B cell (primary cell): ENCODE data around the gene IGSF8. TPM values are rescaled to one million over a fixed set of nuclear protein-coding genes. Genes with fewer than 3 reads are reported as not detected.

Source experiments
- ATAC-seq: fragments of 200-7000 bp; cut with Tn5 transposase; one replicate; pipeline ENCODE4 v1.10.0; 2021; ENCODE audit warnings: low read depth, mild to moderate bottlenecking, moderate number of reproducible peaks, moderate library complexity
- CTCF ChIA-PET: fragments of 350-600 bp; sonication (Branson Sonifier 250); formaldehyde crosslinking; loops from one replicate; lab custom pipeline; 2021; ENCODE audit warnings: antibody characterized with exemption, inconsistent platforms; lab: Charles Lee
- POLR2A ChIA-PET: fragments of 350-600 bp; sonication (Branson Sonifier 250); formaldehyde crosslinking; loops from one replicate; lab custom pipeline; 2021; ENCODE audit warnings: antibody characterized with exemption; lab: Charles Lee
- DNase-seq: peaks from one replicate; pipeline ENCODE4 v3.0.0; 2013
- H2AFZ ChIP-seq: 2 replicates; pipeline ENCODE4 v1.6.1; 2012; ENCODE audit warnings: mild to moderate bottlenecking, low read depth, low read length; ENCODE audit not compliant: insufficient read depth, poor library complexity, severe bottlenecking
- H3K27ac ChIP-seq, 2 donors: 1 replicate in 1 of 2; 2 replicates in 1 of 2; pipeline ENCODE4 v1.5.1; 2012 to 2013; ENCODE audit warnings: low read length in 2 of 2, mild to moderate bottlenecking in 2 of 2, moderate library complexity in 1 of 2
- H3K27me3 ChIP-seq, 4 experiments: fragments of 200-600 bp in 1 of 4; sonication (generic) in 1 of 4; replicated peaks in 1 of 4; 1 replicate in 2 of 4; 2 replicates in 2 of 4; pipeline versions ENCODE4 v1.6.1 to v1.7.0; 2013 to 2016; ENCODE audit warnings: low read length in 3 of 4, mild to moderate bottlenecking in 2 of 4, mixed read lengths in 1 of 4, moderate library complexity in 1 of 4; ENCODE audit not compliant: insufficient read depth in 4 of 4, control insufficient read depth in 3 of 4; ENCODE audit errors: control extremely low read depth in 1 of 4
- H3K36me3 ChIP-seq, 2 experiments: replicated peaks in 1 of 2; 1 replicate in 1 of 2; 2 replicates in 1 of 2; pipeline versions ENCODE4 v1.6.1 to v1.7.1; 2013; ENCODE audit warnings: low read length in 1 of 2; ENCODE audit not compliant: insufficient read depth in 2 of 2, control insufficient read depth in 1 of 2; ENCODE audit errors: control extremely low read depth in 1 of 2, extremely low read depth in 1 of 2
- H3K4me1 ChIP-seq, 2 donors: fragments of 200-600 bp in 1 of 2; sonication (generic) in 1 of 2; 1 replicate in 1 of 2; 2 replicates in 1 of 2; pipeline versions ENCODE4 v1.5.1 to v1.6.1; 2013 to 2017; ENCODE audit warnings: low read length in 2 of 2; ENCODE audit not compliant: control insufficient read depth in 2 of 2, insufficient read depth in 2 of 2
- H3K4me2 ChIP-seq: replicated peaks from 2 replicates; pipeline ENCODE3; 2012; ENCODE audit warnings: mild to moderate bottlenecking, low read depth, low read length; ENCODE audit not compliant: poor library complexity, severe bottlenecking
- H3K4me3 ChIP-seq, 5 experiments: fragments of 200-600 bp in 1 of 5; sonication (generic) in 1 of 5; 1 replicate in 3 of 5; 2 replicates in 2 of 5; pipeline versions ENCODE4 v1.5.1 to v1.7.0; 2011 to 2016; ENCODE audit warnings: low read length in 4 of 5, mild to moderate bottlenecking in 4 of 5, low read depth in 2 of 5, control low read depth in 1 of 5, moderate library complexity in 1 of 5; ENCODE audit not compliant: insufficient read depth in 1 of 5; ENCODE audit errors: control extremely low read depth in 1 of 5, extremely low read depth in 1 of 5
- H3K79me2 ChIP-seq: fragments of 200-600 bp; sonication (generic); one replicate; pipeline ENCODE4 v1.6.0; 2016; ENCODE audit warnings: low read length; ENCODE audit not compliant: control insufficient read depth, insufficient read depth
- H3K9ac ChIP-seq: fragments of 200-600 bp; sonication (generic); 2 replicates; pipeline ENCODE4 v1.6.1; 2017; ENCODE audit warnings: mild to moderate bottlenecking, low read length, moderate library complexity
- H3K9me3 ChIP-seq, 3 donors: one replicate each; pipeline versions ENCODE4 v1.6.1 to v1.7.1; 2013; ENCODE audit warnings: low read length in 2 of 3; ENCODE audit not compliant: control insufficient read depth in 2 of 3, insufficient read depth in 1 of 3; ENCODE audit errors: control extremely low read depth in 1 of 3
- H4K20me1 ChIP-seq: 2 replicates; pipeline ENCODE4 v1.6.0; 2012; ENCODE audit warnings: mild to moderate bottlenecking, low read length; ENCODE audit not compliant: insufficient read depth, control insufficient read depth, poor library complexity, severe bottlenecking
- H3K27ac Mint-ChIP-seq: one replicate; pipeline ENCODE4 v1.8.0; 2021; ENCODE audit warnings: mixed read lengths
- H3K27me3 Mint-ChIP-seq: one replicate; pipeline ENCODE4 v1.8.0; 2021; ENCODE audit warnings: mixed read lengths
- H3K4me1 Mint-ChIP-seq: one replicate; pipeline ENCODE4 v1.8.0; 2021; ENCODE audit warnings: mixed read lengths
- H3K4me3 Mint-ChIP-seq: one replicate; pipeline ENCODE4 v1.8.0; 2021; ENCODE audit warnings: mixed read lengths
- H3K9me3 Mint-ChIP-seq: one replicate; pipeline ENCODE4 v1.8.0; 2022; ENCODE audit warnings: mixed read lengths; ENCODE audit not compliant: insufficient read depth
- CTCF ChIP-seq: fragments of 200-600 bp; IDR thresholded peaks from one replicate; pipeline ENCODE4 v1.8.0; 2022; ENCODE audit warnings: antibody characterized with exemption, mild to moderate bottlenecking
- EZH2 ChIP-seq: IDR thresholded peaks from 2 replicates; pipeline ENCODE4 v1.6.1; 2012; ENCODE audit warnings: borderline replicate concordance, low read depth, mild to moderate bottlenecking, moderate library complexity, low read length; ENCODE audit not compliant: insufficient read depth, poor library complexity, severe bottlenecking
- WGBS: methylation state at CpG from one replicate; pipeline ENCODE4 v1.1.5; 2013; ENCODE audit warnings: missing lambda C conversion rate; ENCODE audit not compliant: insufficient coverage; 5-methylcytosine and 5-hydroxymethylcytosine counted together
- intact Hi-C: fragments of 100-400 bp; cut with micrococcal nuclease; formaldehyde crosslinking; loops from one replicate; pipeline ENCODE4 v1.10.0; 2022
- polyA plus RNA-seq: library from polyadenylated mRNA; depleted of rRNA; stranded (reverse); fragments of >200 nt; gene quantifications from 2 replicates; pipeline ENCODE4 v1.2.3, GENCODE V29; 2012
- total RNA-seq, 2 donors: library from RNA; stranded (reverse); fragments of 120-200 nt in 1 of 2; gene quantifications; 1 replicate in 1 of 2; 2 replicates in 1 of 2; pipeline versions ENCODE4 v1.2.3 to v1.2.4, GENCODE V29; 2013 to 2022

Gene IGSF8
- total and polyA plus RNA-seq, 2 donors (not counting 1 experiment from before 2014, with no cell fraction given) = 37.2 to 56.0 TPM

GRCh38 chr1:160117300-160117699 lies 18.9 kb upstream of the IGSF8 start:
- no peaks in the 10 kb centered on the region for H3K4me1 ChIP-seq
- POLR2A ChIA-PET = no interaction called here
- Mint-ChIP-seq H3K4me1 (no peaks in the 10 kb centered on the region), H3K9me3 (no peaks in the 10 kb centered on the region), H3K4me3 (no peak overlapping the region), H3K27me3 (peaks cover 24% of the 10 kb centered on the region), H3K27ac (no peak overlapping the region)
- no peaks in the 10 kb centered on the region for H3K79me2 ChIP-seq
- CTCF ChIA-PET = interaction anchor here (1.0 to 2.2 kb wide), 2 partner anchors 32 to 76 kb away, joined by 5 to 6 read pairs; no protein-coding TSS in a partner anchor
- WGBS = no CpG with 5 or more reads among the region's 1 CpG
- DNase-seq (no peak), ATAC-seq (no peak)
- H3K27ac ChIP-seq = no peak overlapping the region
- no peak overlapping the region for H3K4me2 ChIP-seq
- H3K36me3 ChIP-seq = no peaks in the 10 kb centered on the region
- H2AFZ ChIP-seq = no peak overlapping the region
- H3K4me3 ChIP-seq = no peak overlapping the region
- H3K27me3 ChIP-seq = peaks cover 0 to 19% (median 4%) of the 10 kb centered on the region in 4 experiments
- H3K9me3 ChIP-seq = no peaks in the 10 kb centered on the region
- H4K20me1 ChIP-seq = no peaks in the 10 kb centered on the region
- no peak overlapping the region for H3K9ac ChIP-seq
- intact Hi-C loops = no loop called here
- TF ChIP-seq CTCF (no peak), EZH2 (no peak)

GRCh38 chr1:160116283-160117147 lies 18.1 kb upstream of the IGSF8 start:
- POLR2A ChIA-PET = no interaction called here
- DNase-seq = no peak
- Histone ChIP-seq H4K20me1 (no peaks in the 10 kb centered on the region), H3K27me3 (peaks cover 0 to 19% (median 4%) of the 10 kb centered on the region in 4 experiments), H3K36me3 (no peaks in the 10 kb centered on the region), H3K4me3 (no peak overlapping the region), H3K4me2 (no peak overlapping the region), H3K27ac (no peak overlapping the region), H2AFZ (no peak overlapping the region), H3K79me2 (no peaks in the 10 kb centered on the region), H3K9ac (no peak overlapping the region), H3K9me3 (no peaks in the 10 kb centered on the region), H3K4me1 (no peaks in the 10 kb centered on the region)
- intact Hi-C loops = no loop called here
- no peak overlapping the region for H3K4me3 Mint-ChIP-seq
- CTCF ChIA-PET = interaction anchor here (1.0 to 2.2 kb wide), 2 partner anchors 31 to 77 kb away, joined by 5 to 6 read pairs; no protein-coding TSS in a partner anchor
- 88% methylated on average over 5 of the region's 12 CpGs for WGBS
- no peak for ATAC-seq
- no peaks in the 10 kb centered on the region for H3K9me3 Mint-ChIP-seq
- H3K27ac Mint-ChIP-seq = no peak overlapping the region
- TF ChIP-seq EZH2 (no peak), CTCF (no peak)
- no peaks in the 10 kb centered on the region for H3K4me1 Mint-ChIP-seq
- H3K27me3 Mint-ChIP-seq = peaks cover 24% of the 10 kb centered on the region
